Body of pancreas (tissue), 4 donors: Measurements from ENCODE around the gene PNPLA2.

Experiments used
- POLR2A ChIP-seq, 3 donors: fragments of 450-650 bp; IDR thresholded peaks; one replicate each; pipeline ENCODE4 v1.6.1; 2016; ENCODE audit warnings: antibody characterized with exemption in 3 of 3, mild to moderate bottlenecking in 2 of 3
- TF ChIP-seq, protein P1 (sequence below), 7 experiments: fragments of 450-650 bp in 4 of 7; fragments of 200-600 bp in 3 of 7; sonication (generic) in 3 of 7; IDR thresholded peaks; one replicate each; pipeline ENCODE4 v1.5.1; 2016 to 2019; ENCODE audit warnings: antibody characterized with exemption in 7 of 7

DNA sequence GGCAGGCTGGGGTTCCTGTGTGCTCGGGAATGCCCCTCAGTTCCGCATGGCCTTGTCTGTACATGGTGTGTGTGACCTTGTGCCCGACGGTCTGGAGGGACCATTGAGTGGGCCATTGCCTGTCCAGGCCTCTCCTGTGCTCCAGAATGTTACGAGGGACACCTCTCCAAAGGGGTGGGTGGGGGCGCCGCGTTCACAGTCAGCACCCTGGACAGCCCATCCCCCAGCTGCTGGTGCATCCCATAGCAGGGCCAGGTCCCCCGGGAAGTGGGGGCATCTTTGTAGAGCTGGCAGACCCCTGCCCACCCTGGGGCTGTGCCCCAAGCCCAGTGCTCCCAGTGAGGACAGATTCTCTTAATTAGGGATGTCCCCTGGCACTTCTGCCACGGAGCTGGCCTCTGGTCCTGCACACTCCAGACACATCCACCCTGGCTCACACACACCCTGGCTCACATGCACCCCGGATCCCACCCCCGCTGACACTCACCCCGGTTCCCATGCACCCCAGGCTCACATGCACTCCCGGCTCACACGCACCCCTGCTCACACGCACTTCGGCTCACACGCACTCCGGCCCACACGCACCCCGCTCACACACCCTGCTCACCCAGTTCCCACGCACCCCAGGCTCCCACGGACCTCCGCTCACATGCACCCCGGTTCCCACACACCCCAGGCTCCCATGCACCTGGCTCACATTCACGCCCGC, 39.5 kb downstream of the PNPLA2 start:
- TF ChIP-seq, protein P1, sequence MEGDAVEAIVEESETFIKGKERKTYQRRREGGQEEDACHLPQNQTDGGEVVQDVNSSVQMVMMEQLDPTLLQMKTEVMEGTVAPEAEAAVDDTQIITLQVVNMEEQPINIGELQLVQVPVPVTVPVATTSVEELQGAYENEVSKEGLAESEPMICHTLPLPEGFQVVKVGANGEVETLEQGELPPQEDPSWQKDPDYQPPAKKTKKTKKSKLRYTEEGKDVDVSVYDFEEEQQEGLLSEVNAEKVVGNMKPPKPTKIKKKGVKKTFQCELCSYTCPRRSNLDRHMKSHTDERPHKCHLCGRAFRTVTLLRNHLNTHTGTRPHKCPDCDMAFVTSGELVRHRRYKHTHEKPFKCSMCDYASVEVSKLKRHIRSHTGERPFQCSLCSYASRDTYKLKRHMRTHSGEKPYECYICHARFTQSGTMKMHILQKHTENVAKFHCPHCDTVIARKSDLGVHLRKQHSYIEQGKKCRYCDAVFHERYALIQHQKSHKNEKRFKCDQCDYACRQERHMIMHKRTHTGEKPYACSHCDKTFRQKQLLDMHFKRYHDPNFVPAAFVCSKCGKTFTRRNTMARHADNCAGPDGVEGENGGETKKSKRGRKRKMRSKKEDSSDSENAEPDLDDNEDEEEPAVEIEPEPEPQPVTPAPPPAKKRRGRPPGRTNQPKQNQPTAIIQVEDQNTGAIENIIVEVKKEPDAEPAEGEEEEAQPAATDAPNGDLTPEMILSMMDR (IDR thresholded peaks at IDR 0.05): no peak
- TF ChIP-seq POLR2A (IDR thresholded peaks at IDR 0.05): no peak
